Activated naive CD8-positive, alpha-beta T cell treated with anti-CD3 and anti-CD28 coated beads, Interleukin-2, amount 50 U/mL, for 16 hours (primary cell): ENCODE data around the gene SIPA1L3.
"Not testable (repeated sequence)": the region's sequence is repeated elsewhere in the genome, so short reads cannot be mapped to it uniquely, and the experiment has no call there.

Source experiments
- DNase-seq: peaks from one replicate; pipeline ENCODE4 v3.0.0-alpha.2; 2020; ENCODE audit warnings: low read depth, low spot score

SIPA1L3 gene

GRCh38 chr19:37906869-37907734 lies at the start of gene SIPA1L3:
TSS of gene SIPA1L3 (plus strand) at chr19:37907208. CDS start at chr19:38081566, 174,358 bp downstream.
- DNase-seq = peak; percentile 86

GRCh38 chr19:37864501-37864900 lies 42.5 kb upstream of the SIPA1L3 start:
- no peak for DNase-seq

GRCh38 chr19:37865930-37866329 lies 41.1 kb upstream of the SIPA1L3 start:
- DNase-seq = not testable (repeated sequence)

DNA sequence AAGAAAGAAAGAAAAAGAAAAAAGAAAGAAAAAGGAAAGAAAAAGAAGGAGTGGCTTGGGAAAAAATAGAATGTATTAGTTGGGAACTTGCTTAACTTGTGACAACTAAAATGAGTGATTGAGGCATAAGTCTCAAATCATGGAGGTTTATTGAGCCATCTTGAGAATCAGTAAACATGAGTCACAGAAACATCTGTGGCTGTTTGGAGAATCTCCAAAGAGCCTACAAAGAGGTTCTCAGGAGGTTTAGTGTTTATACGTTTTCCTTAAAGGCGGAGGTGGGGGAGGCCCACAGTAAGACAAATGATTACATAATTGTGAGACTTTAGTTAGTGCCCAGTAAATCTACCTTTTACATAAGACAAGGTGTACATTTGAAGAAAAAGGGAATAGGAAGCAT lies 39.2 kb upstream of the SIPA1L3 start:
- DNase-seq = no peak

- no peak for DNase-seq
Observed at GRCh38 chr19:37869766-37870340, 37.2 kb upstream of the SIPA1L3 start.

- DNase-seq = no peak
Observed at GRCh38 chr19:37872383-37872782, 34.6 kb upstream of the SIPA1L3 start.

GRCh38 chr19:37874784-37875183 lies 32.2 kb upstream of the SIPA1L3 start:
- no peak for DNase-seq

DNA sequence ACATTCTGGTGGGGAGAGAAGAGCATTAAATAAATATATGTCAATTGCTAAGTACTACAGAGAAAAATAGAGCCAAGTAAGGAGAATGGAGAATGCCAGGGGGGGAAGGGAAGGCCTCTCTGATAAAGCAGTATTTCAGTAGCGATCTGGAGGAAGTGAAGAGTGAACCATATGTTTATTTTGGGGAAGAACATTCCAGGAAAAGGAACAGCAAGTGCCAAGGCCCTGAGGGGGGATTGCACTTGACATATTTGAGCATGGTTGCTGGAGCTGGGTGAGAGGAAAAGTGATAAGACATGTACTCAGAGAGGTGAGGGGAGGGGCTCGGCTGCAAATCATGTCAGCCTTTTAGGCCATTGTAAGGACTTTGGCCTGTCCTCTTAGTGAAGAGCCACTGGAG lies 31.0 kb upstream of the SIPA1L3 start:
- no peak for DNase-seq

DNA sequence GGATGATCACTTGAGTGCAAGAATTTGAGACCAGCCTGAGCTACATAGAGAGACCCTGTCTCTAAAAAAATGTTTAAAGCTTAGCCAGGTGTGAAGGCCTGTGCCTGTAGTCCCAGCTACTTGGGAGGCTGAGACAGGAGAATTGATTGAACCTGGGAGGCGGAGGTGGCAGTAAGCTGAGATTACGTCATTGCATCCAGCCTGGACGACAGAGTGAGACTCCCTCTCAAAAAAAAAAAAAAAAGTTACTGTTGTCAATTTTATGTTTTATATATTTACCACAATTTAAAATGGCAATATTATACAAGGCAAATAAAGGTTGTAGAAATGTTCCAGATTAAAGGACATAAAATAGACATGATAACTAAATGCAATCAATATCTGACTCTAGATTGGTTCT lies 29.9 kb upstream of the SIPA1L3 start:
- no peak for DNase-seq

GRCh38 chr19:37885392-37885791 lies 21.6 kb upstream of the SIPA1L3 start:
- no peak for DNase-seq

DNA sequence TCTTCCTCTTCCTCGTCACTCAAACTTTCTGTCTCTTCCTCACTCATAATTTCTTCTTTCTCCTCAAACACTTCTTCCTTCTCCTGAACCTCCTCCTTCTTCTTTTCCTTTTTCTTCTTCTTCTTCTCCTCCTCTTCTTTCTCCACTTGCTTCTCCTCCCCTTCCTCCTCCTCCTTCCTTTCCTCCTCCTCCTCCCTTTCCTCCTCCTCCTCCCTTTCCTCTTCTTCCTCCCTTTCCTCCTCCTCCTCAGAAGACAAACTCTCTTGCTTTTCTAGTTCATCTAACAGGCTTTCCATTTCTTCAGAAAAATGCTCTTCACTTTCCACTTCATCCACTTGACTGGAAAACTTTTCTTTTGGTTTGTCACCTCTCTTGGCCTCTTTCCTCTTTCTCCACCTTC lies 20.4 kb upstream of the SIPA1L3 start:
- DNase-seq = no peak

GRCh38 chr19:37893845-37894575 lies 13.0 kb upstream of the SIPA1L3 start:
- no peak for DNase-seq

DNA sequence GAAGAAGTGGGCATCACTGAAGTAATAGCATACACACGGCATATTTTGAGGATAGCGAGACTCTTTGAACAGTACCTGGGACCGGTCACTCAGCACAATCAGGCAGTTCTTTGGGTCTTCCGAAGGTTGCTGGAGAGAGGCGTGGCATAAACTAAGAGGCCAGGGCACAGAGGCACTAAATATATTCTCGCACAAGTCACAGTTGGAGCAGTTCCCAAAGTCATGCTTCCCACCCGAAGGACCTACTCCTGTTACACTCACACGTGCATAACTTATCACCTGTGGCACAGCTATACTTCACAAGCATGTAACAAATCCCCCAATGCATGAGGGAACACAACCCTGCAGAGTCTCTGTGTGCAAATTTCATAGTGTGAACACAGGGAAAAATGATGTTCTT lies 10.8 kb upstream of the SIPA1L3 start:
- DNase-seq = no peak

GRCh38 chr19:37899453-37899852 lies 7.6 kb upstream of the SIPA1L3 start:
- no peak for DNase-seq

DNA sequence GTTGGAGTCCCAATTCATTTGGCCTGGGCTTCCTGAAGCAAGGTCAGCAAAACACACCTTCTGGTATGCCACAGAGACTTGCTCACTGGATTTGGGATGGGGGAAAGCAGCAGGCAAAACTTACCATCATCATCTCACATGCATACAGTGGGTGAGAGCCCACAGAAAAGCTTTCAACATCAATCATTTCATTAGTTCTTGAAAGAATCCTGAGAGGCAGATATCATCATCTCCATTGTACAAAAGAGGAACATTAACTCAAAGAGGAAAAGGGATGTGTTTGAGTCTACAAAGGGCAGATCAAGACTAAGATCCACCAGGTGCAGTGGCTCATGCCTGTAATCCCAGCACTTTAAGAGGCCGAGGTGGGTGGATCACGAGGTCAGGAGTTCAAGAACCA lies 7.0 kb upstream of the SIPA1L3 start:
- DNase-seq = no peak

- peak; percentile 71 for DNase-seq
Observed at GRCh38 chr19:37902668-37903067, 4.3 kb upstream of the SIPA1L3 start.

DNA sequence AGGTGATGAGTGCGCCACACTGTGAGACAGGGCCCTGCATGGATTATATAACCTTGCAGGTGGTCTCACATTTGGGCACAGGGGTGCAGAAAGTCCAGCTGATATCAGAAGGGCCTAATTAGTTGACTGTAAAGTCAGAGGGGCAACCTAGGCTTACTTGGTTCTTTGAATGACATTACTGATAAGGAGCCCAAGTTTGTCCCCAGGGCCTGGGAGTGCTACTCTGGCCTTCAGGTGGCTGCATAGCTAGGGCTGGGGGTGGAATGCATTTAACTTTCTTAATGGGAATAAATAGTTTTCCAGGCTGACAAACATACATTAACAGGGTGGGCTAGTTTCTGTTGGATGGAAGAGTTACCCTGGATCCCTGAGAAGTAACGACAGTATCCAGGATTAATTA lies 3.9 kb upstream of the SIPA1L3 start:
- DNase-seq = no peak

- no peak for DNase-seq
Observed at GRCh38 chr19:37905946-37906868, 801 bp upstream of the SIPA1L3 start, which contains the start of gene WDR87. TSS of gene WDR87 (minus strand) at chr19:37906594. CDS start at chr19:37898239, 8,355 bp downstream.

GRCh38 chr19:37907735-37908455 lies 887 bp downstream of the SIPA1L3 start:
- DNase-seq = no peak

GRCh38 chr19:37909661-37910199 lies 2.7 kb downstream of the SIPA1L3 start:
- DNase-seq = no peak
